Activated CD8-positive, alpha-beta memory T cell treated with anti-CD3 and anti-CD28 coated beads, Interleukin-2, amount 50 U/mL, for 24 hours (primary cell): Measurements from ENCODE around the gene BMP3.
"Not testable (repeated sequence)": the region's sequence is repeated elsewhere in the genome, so short reads cannot be mapped to it uniquely, and the experiment has no call there.

Experiments
- DNase-seq: peaks from one replicate; pipeline ENCODE4 v3.0.0-alpha.2; 2020; ENCODE audit errors: extremely low read depth

The BMP3 gene, protein sequence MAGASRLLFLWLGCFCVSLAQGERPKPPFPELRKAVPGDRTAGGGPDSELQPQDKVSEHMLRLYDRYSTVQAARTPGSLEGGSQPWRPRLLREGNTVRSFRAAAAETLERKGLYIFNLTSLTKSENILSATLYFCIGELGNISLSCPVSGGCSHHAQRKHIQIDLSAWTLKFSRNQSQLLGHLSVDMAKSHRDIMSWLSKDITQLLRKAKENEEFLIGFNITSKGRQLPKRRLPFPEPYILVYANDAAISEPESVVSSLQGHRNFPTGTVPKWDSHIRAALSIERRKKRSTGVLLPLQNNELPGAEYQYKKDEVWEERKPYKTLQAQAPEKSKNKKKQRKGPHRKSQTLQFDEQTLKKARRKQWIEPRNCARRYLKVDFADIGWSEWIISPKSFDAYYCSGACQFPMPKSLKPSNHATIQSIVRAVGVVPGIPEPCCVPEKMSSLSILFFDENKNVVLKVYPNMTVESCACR

GRCh38 chr4:81030061-81030980 is at the start of gene BMP3:
Gene BMP3 (plus strand): TSS chr4:81030708. CDS start chr4:81031285, 577 bp downstream.
- no peak for DNase-seq

GRCh38 chr4:80986011-80986410 is 44.5 kb upstream of the BMP3 start:
- DNase-seq: no peak

GRCh38 chr4:80989921-80990544 is 40.5 kb upstream of the BMP3 start:
- no peak for DNase-seq

DNA sequence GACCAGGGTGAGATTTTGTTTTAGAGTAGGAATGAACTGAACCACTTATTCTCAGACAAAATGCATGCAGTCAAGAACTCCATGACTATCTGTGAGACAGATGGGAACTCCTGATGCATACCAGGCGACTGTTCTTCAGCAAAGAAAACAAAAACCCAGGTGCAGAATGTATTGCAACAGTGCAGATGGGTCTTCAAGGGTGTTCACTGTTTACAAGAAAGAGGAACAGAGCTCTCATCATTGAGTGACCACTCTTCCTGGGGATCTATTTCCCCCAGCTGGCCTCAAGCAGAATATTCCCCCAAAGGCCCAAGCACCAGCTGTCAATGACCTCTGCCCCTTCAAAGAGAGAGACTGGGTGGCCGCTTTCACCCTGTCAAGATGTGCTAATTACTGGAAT is 39.7 kb upstream of the BMP3 start:
- no peak for DNase-seq

GRCh38 chr4:80999943-81000342 is 30.6 kb upstream of the BMP3 start:
- DNase-seq: no peak

- no peak for DNase-seq
These were observed 26.9 kb upstream of the BMP3 start for GRCh38 chr4:81003597-81004111.

DNA sequence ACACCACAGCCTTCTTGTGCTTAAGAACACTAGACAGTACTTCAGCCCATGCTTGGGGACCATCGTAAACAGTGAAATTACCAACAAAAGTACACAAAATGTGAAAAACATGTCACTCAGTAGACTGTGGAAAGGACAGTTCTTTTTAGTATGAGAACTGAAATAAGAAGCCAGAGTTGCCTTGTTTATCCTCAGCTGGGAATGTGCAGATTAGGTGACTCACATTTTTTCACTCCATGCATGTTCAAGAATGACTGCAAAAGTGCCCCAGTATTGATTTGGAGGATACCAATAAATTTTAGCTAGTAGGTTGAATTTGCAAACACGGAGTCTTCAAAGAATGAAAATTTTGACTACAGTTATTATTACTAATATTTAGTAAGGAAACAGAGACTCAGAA is 23.1 kb upstream of the BMP3 start:
- no peak for DNase-seq

- DNase-seq: not testable (repeated sequence)
These were observed 13.9 kb upstream of the BMP3 start for GRCh38 chr4:81016566-81016965.

DNA sequence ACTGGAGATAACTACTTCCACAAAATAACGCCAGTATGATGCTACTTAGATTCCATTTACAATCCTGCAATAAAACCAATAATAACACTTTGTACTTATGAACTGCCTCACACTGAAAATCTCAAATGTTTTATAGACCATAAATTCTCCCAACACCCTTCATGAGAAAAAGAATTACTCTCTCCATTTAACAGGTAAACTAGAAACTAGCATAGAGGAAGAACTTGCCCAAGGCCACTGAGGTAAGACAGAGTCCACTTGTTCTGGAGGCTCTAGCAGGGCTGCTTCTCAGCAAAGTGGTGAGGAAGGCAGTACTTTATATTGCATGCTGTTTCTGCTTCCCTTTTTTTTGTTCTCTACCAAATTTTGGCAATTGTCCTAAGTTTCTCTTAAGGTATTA is 11.5 kb upstream of the BMP3 start:
- DNase-seq: no peak

- DNase-seq: no peak
These were observed 9.2 kb upstream of the BMP3 start for GRCh38 chr4:81021142-81021944.

DNA sequence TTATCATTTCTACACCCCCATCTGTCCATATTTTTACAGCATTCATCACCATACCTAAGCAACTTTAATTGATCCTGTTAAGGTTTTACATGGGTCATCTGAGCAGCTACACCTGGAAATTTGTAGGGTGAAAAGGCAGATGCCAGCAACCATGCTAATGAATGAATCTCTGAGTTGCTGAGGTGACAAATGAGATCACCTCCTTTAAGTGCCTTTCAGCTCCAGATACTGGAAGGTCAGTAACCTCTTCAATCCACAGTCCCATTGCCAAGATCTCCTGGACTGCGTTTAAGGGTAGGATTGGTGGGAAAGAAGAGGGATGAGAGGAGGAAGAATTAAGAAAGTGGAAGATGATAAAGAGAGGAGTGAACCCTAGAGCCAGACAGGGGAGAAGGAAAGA is 8.5 kb upstream of the BMP3 start:
- DNase-seq: no peak

GRCh38 chr4:81023484-81023883 is 7.0 kb upstream of the BMP3 start:
- DNase-seq: no peak

GRCh38 chr4:81030981-81031791 is 678 bp downstream of the BMP3 start:
- DNase-seq: no peak

DNA sequence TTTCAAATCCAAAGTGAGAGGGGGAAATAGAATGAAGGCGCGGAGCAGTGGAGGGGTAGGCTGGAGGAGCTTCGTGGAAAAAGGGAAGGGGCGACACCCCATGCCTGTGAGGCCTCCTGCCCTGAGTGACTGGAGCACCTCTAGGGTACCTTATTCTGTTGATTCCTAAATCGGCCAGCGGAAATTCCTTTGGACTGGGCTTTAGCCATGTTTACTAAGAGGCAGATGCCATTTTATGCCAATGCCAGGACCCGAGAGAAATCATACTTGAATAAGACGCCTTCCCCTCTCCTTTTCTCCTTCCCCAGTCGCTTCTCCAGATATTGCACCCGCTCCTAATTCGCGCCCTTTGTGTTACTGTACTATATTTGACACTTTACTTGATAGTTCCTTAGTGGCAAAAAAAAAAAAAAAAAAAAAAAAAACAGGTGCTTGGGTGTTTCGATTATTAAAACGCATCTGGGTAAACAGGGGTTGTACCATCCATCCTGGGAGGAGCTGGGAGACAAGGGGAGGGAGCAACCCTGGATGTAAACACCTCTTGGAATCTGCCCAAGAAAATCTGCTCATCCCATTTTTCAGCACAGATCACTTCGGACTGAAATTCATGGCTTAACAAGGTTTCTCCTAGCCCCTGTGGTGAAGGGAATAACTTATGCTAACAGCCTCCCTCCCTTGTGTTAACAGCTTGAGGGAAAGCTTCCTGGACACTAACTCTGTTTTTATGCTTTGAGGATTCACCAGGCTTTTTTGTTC is 1.5 kb downstream of the BMP3 start:
- DNase-seq: no peak

GRCh38 chr4:81032771-81033684 is 2.5 kb downstream of the BMP3 start:
- DNase-seq: no peak

GRCh38 chr4:81038636-81039350 is 8.3 kb downstream of the BMP3 start:
- DNase-seq: no peak

DNA sequence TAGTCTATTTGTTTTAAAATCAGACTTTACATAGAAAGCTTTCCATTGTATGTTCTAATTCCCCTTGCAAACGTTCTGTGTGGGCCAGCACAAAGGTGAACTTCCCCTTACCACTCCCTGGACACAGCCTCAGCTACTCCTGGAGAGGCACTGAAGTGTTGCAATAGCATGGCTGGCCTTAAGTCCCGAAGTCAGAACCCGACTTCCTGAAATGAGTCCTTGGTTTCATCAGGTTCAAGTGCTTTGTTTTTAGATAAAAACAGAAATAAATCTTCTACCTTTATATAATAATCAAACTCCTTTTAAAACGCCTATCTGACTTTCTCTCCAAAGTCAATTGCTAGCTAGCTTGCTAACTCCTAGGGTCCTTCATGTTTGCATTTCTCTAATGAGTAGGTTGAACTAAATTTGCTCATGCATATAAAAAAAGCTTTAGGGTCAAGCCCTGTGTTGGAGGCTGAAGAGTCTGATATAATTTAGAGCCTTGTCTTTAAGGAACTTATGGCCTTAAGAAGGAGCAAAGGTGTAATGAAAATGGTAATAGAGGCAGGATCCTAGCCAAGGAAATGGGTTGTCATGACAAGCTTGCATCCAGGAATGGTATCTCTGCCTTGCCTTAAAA is 9.0 kb downstream of the BMP3 start:
- DNase-seq: no peak
